ENCODE measurements around the gene TRIM6.
"Not testable (repeated sequence)": the region's sequence is repeated elsewhere in the genome, so short reads cannot be mapped to it uniquely, and the experiment has no call there.

TRIM6 gene

GRCh38 chr11:5603326-5603725, 6.9 kb downstream of the TRIM6 start:
- in situ Hi-C loops (cut with MboI; ENCODE audit: low sequenced_read_pairs): no loop called here

GRCh38 chr11:5604896-5605295, 8.5 kb downstream of the TRIM6 start:
- in situ Hi-C loops (cut with MboI; ENCODE audit: low sequenced_read_pairs): no loop called here

GRCh38 chr11:5605849-5606248, 9.4 kb downstream of the TRIM6 start:
- in situ Hi-C loops (cut with MboI; ENCODE audit: low sequenced_read_pairs): no loop called here

GRCh38 chr11:5608808-5609207, 12.4 kb downstream of the TRIM6 start:
- in situ Hi-C loops (cut with MboI; ENCODE audit: low sequenced_read_pairs): no loop called here

GRCh38 chr11:5610446-5610845, 14.0 kb downstream of the TRIM6 start:
- in situ Hi-C loops (cut with MboI; ENCODE audit: low sequenced_read_pairs): no loop called here

- in situ Hi-C loops (cut with MboI; ENCODE audit: low sequenced_read_pairs): no loop called here
Measured at GRCh38 chr11:5611627-5612026, 15.2 kb downstream of the TRIM6 start.

GRCh38 chr11:5618807-5619206, 22.4 kb downstream of the TRIM6 start:
- in situ Hi-C loops (cut with MboI; ENCODE audit: low sequenced_read_pairs): no loop called here

- in situ Hi-C loops (cut with MboI; ENCODE audit: low sequenced_read_pairs): no loop called here
Measured at GRCh38 chr11:5620651-5621521, 24.4 kb downstream of the TRIM6 start.

GRCh38 chr11:5621580-5621979, 25.1 kb downstream of the TRIM6 start:
- in situ Hi-C loops (cut with MboI; ENCODE audit: low sequenced_read_pairs): no loop called here

GRCh38 chr11:5622802-5623201, 26.4 kb downstream of the TRIM6 start:
- in situ Hi-C loops (cut with MboI; ENCODE audit: low sequenced_read_pairs): no loop called here

- in situ Hi-C loops (cut with MboI; ENCODE audit: low sequenced_read_pairs): no loop called here
Measured at GRCh38 chr11:5624489-5625279, 28.2 kb downstream of the TRIM6 start, which contains the start of gene TRIM34. Gene TRIM34, plus strand, starts transcription at chr11:5625001. Its CDS starts 7,331 bp downstream, at chr11:5632332.

- in situ Hi-C loops (cut with MboI; ENCODE audit: low sequenced_read_pairs): no loop called here
Measured at GRCh38 chr11:5625281-5625680, 28.8 kb downstream of the TRIM6 start.

GRCh38 chr11:5626196-5626595, 29.8 kb downstream of the TRIM6 start:
- in situ Hi-C loops (cut with MboI; ENCODE audit: low sequenced_read_pairs): no loop called here

GRCh38 chr11:5631417-5631816, 35.0 kb downstream of the TRIM6 start:
- in situ Hi-C loops (cut with MboI; ENCODE audit: low sequenced_read_pairs): no loop called here

GRCh38 chr11:5631969-5632635, 35.7 kb downstream of the TRIM6 start:
- in situ Hi-C loops (cut with MboI; ENCODE audit: low sequenced_read_pairs): no loop called here

GRCh38 chr11:5639953-5640352, 43.5 kb downstream of the TRIM6 start:
- in situ Hi-C loops (cut with MboI; ENCODE audit: low sequenced_read_pairs): no loop called here

- in situ Hi-C loops (cut with MboI; ENCODE audit: low sequenced_read_pairs): no loop called here
Measured at GRCh38 chr11:5643585-5643984, 47.1 kb downstream of the TRIM6 start.

GRCh38 chr11:5646139-5646538, 49.7 kb downstream of the TRIM6 start:
- in situ Hi-C loops (cut with MboI; ENCODE audit: low sequenced_read_pairs): no loop called here

GRCh38 chr11:5655474-5655873, 59.0 kb downstream of the TRIM6 start:
- in situ Hi-C loops (cut with MboI; ENCODE audit: low sequenced_read_pairs): no loop called here

- in situ Hi-C loops (cut with MboI; ENCODE audit: low sequenced_read_pairs): not testable (repeated sequence)
Measured at GRCh38 chr11:5656956-5657355, 60.5 kb downstream of the TRIM6 start.

- in situ Hi-C loops (cut with MboI; ENCODE audit: low sequenced_read_pairs): no loop called here
Measured at GRCh38 chr11:5658318-5658717, 61.9 kb downstream of the TRIM6 start.

Measured in HL-60/S4 (cell line).